ENCODE measurements around the gene ILRUN. TPM values are rescaled to one million over a fixed set of nuclear protein-coding genes. Genes with fewer than 3 reads are reported as not detected.
A peak's percentile ranks its signal among the peaks of the same experiment; 100 is the strongest.

The ILRUN gene
- total RNA-seq, 4 donors from 2014 or later = 52.8 to 82.3 (median 73.9) TPM

DNA sequence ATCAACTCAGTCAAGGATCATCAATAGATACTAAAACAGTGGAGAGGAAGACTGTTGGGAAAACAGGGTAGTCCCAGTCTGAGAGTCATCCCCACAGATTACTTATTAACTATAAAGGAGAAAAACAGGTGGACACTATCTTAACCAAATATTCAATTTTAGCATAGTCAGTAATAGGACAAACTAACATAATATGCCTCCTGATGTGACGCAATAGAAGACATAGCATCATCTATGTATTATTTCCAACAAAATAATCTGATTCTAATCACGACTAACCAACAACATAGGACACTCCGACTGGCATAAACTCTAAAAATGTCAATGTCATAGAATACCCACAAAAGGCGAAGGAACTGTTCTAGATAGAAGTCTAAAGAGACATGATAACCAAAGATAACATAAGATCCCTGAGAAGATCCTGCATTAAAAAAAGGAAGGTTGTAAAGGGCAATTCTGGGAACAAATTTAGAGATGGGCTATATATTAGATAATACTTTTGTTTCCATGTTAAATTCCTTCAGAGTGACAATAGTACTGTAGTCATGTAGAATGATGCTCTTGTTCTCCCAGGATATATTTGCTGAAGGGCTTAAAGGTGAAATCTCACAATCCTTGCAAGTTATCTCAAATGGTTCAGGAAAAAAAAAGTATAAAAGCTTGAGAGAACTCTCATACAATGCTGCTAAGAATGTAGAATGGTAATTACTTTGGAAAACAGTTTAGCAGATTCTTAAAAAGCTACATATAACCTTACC is 28.9 kb downstream of the ILRUN start:
- Histone ChIP-seq H3K27me3 (no peaks in the 10 kb centered on the region), H3K4me3 (no peak overlapping the region), H3K9me3 (no peaks in the 10 kb centered on the region), H3K4me1 (peaks cover 0 to 18% (median 7%) of the 10 kb centered on the region in 4 donors), H3K27ac (no peak overlapping the region), H3K36me3 (no peaks in the 10 kb centered on the region)
- TF ChIP-seq, protein P1, sequence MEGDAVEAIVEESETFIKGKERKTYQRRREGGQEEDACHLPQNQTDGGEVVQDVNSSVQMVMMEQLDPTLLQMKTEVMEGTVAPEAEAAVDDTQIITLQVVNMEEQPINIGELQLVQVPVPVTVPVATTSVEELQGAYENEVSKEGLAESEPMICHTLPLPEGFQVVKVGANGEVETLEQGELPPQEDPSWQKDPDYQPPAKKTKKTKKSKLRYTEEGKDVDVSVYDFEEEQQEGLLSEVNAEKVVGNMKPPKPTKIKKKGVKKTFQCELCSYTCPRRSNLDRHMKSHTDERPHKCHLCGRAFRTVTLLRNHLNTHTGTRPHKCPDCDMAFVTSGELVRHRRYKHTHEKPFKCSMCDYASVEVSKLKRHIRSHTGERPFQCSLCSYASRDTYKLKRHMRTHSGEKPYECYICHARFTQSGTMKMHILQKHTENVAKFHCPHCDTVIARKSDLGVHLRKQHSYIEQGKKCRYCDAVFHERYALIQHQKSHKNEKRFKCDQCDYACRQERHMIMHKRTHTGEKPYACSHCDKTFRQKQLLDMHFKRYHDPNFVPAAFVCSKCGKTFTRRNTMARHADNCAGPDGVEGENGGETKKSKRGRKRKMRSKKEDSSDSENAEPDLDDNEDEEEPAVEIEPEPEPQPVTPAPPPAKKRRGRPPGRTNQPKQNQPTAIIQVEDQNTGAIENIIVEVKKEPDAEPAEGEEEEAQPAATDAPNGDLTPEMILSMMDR (IDR thresholded peaks at IDR 0.05) = no peak
- no peak for TF ChIP-seq POLR2A (IDR thresholded peaks at IDR 0.05)
- DNase-seq = no peak

DNA sequence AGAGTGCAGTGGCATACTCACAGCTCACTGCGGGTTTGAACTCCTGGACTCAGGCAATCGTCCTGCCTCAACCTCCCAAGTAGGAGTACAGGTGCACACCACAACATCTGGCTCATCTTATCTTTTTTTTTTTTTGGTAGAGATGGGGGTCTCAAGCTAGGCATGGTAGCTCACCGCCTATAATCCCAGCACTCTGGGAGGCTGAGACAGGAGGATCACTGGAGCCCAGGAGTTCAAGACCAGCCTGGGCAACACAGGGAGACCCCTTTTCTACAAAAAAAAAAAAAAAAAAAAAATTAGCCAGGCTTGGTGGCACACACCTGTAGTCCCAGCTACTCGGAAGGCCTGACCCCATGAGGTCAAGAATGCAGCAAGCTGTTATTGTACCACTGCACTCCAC is 31.5 kb downstream of the ILRUN start:
- no peaks in the 10 kb centered on the region for H3K9me3 ChIP-seq
- H3K4me3 ChIP-seq = no peak overlapping the region
- DNase-seq = no peak
- no peaks in the 10 kb centered on the region for H3K36me3 ChIP-seq
- H3K27me3 ChIP-seq = no peaks in the 10 kb centered on the region
- TF ChIP-seq, protein P1 (IDR thresholded peaks at IDR 0.05) = no peak
- no peak for TF ChIP-seq POLR2A (IDR thresholded peaks at IDR 0.05)
- peaks cover 0 to 8% (median 2%) of the 10 kb centered on the region in 4 donors for H3K4me1 ChIP-seq
- peak overlapping the region in 1 of 4 donors; percentile 44 for H3K27ac ChIP-seq

DNA sequence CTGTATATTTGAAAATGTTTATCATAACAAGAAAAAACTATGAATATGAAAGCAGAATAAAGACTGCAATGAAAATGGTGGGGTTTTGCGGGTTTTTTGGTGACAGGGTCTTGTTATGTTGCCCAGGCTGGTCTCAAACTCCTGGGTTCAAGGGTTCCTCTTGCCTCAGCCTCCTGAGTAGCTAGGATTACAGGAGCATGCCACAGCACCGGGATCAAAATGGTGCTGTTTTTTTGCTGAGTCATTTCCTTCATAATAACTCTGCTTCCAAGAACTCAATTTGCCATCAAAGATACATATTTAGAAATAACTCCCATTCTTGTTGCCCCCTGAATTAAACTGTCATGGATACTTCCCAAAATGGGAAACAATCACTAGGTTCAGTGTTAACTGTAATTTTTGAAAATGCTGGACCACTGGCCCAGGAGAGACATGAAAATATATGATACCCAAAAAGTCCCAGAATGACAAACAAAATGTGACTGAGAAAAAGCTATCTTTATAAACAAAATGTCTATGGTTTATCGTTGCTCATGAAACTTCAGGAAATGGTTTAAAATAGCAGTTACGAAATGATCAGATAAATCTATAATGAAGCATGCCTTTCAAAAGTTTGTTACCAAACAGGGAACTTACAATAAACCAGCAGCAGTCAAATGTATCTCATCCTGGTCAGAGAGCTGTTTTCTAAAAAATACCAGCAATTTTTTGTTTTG is 32.2 kb downstream of the ILRUN start:
- H3K9me3 ChIP-seq = no peaks in the 10 kb centered on the region
- no peaks in the 10 kb centered on the region for H3K27me3 ChIP-seq
- DNase-seq = no peak
- no peak overlapping the region for H3K4me3 ChIP-seq
- H3K4me1 ChIP-seq = peaks cover 0 to 8% (median 2%) of the 10 kb centered on the region in 4 donors
- no peaks in the 10 kb centered on the region for H3K36me3 ChIP-seq
- TF ChIP-seq POLR2A (IDR thresholded peaks at IDR 0.05) = no peak
- TF ChIP-seq, protein P1 (IDR thresholded peaks at IDR 0.05) = no peak
- peak overlapping the region in 3 of 4 donors; percentile 4 to 44 (median 28) for H3K27ac ChIP-seq

DNA sequence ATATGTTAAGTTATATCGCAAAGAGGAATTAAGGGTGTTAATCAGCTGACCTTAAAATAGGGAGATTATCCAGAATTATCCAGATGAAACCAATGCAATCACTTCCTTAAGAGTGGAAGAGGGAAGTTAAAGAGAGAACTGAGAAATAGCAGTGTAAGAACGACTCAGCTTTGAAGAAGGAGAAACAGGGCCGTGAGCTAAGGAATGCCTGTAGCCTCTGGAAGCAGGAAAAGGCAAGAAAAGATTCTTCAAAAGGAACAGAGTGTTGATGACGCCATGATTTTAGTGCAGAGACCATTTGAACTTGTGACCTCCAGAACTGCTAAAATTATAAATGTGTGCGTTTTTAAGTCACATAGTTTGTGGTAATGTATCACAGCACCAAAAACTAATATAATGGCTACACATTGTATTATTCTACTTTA is 32.7 kb downstream of the ILRUN start:
- DNase-seq = no peak
- H3K27me3 ChIP-seq = no peaks in the 10 kb centered on the region
- H3K9me3 ChIP-seq = no peaks in the 10 kb centered on the region
- TF ChIP-seq, protein P1 (IDR thresholded peaks at IDR 0.05) = no peak
- no peak for TF ChIP-seq POLR2A (IDR thresholded peaks at IDR 0.05)
- peaks cover 0 to 8% (median 4%) of the 10 kb centered on the region in 4 donors for H3K4me1 ChIP-seq
- H3K36me3 ChIP-seq = no peaks in the 10 kb centered on the region
- no peak overlapping the region for H3K4me3 ChIP-seq
- peak overlapping the region in 3 of 4 donors; percentile 2 to 28 (median 4) for H3K27ac ChIP-seq

DNA sequence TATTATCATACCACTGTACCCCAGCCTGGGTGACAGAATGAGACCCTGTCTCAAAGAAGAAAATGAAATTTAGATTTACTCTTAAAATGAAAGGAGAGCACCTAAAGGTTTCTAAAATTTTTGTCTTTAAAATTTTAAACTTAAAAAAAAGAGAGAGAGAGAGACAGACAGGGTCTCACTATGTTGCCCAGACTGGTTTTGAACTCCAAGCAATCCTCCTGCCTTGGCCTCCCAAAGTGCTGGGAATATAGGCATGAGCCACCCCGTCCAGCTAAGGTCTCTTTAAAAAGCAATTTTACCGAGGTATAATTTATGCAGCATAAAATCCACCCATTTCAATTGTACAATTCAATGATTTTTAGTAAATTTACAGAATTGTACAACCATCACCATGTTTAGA is 33.2 kb downstream of the ILRUN start:
- DNase-seq = no peak
- Histone ChIP-seq H3K36me3 (no peaks in the 10 kb centered on the region), H3K27me3 (no peaks in the 10 kb centered on the region), H3K9me3 (no peaks in the 10 kb centered on the region), H3K4me1 (peaks cover 0 to 13% (median 4%) of the 10 kb centered on the region in 4 donors), H3K27ac (peak overlapping the region in 2 of 4 donors; percentile 2 to 32), H3K4me3 (no peak overlapping the region)
- no peak for TF ChIP-seq POLR2A (IDR thresholded peaks at IDR 0.05)
- TF ChIP-seq, protein P1 (IDR thresholded peaks at IDR 0.05) = no peak
